Measurements from ENCODE around the gene PALM.

Gene PALM

DNA sequence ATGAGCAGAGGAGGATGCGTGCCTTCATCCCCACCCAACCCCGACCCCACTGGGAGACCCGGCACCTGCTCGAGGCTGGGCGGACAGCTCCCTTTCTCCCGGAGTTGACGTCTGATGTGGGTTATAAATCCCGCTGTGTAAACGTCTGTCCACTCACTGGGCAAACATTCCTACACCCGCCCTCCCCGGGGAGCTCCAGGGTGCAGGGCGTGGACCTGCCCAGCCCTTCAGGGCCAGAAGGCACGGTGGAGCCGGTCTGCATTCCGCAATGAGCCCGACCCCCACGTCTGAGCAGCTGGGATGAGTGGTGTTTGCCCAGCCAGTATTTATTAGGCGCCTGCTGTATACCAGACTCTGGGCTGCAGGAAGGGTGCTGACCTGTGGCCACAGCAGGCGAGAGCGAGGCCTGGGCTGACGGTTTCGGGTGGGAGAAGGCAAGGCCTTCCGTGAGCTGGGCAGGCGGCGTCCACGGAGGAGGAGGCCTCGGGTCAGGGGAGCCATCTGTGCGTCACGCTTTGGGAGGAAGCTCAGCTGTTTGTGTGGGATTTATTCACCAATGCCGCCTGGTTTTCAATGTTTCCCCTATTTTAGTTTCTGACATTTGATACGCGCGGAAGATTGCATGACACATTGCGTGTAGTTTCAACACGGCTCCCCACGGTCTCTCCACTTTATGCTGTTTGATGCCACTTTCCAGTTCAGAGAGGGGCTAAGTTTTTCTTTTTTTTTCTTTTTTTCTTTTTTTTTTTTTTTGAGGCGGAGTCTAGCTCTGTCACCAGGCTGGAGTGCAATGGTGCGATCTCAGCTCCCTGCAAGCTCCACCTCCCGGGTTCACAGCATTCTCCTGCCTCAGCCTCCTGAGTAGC, 44.1 kb downstream of the PALM start:
- DNase-seq = peak; percentile 93

DNA sequence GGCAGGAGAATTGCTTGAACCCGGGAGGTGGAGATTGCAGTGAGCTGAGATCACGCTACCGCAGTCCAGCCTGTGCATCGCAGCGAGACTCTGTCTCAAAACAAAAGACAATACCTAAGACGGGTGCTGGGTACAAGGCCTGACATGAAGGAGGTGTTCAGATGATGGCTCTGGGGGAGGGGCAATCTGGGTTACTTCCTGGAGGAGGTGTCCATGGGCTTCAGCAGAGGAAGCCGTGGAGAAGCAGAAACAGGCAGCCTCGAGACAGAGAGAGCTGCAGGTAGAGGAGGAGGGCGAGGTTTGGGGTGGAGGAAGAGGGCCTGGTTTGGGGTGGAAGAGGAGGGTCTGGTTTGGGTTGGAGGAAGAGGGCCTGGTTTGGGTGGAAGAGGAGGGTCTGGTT, 45.8 kb downstream of the PALM start:
- DNase-seq = no peak

GRCh38 chr19:755063-755462, 46.3 kb downstream of the PALM start:
- DNase-seq = no peak

DNA sequence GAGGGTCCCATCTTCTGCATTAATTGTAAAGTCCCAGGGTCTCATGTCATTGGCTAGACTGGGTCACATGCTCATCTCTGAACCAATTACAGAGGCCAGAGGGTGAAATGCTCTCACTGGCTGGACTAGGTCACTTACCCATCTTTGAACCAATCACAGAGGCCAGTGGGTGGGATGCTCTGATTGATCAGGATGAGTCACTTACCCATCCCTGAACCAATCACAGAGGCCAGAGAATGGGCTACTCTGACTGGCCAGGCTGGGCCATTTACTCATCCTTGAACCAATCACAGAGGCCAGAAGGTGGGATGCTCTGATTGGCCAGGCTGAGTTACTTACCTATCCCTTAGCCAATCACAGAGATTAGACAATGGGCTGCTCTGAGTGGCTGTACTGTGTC, 47.5 kb downstream of the PALM start:
- peak; percentile 59 for DNase-seq

DNA sequence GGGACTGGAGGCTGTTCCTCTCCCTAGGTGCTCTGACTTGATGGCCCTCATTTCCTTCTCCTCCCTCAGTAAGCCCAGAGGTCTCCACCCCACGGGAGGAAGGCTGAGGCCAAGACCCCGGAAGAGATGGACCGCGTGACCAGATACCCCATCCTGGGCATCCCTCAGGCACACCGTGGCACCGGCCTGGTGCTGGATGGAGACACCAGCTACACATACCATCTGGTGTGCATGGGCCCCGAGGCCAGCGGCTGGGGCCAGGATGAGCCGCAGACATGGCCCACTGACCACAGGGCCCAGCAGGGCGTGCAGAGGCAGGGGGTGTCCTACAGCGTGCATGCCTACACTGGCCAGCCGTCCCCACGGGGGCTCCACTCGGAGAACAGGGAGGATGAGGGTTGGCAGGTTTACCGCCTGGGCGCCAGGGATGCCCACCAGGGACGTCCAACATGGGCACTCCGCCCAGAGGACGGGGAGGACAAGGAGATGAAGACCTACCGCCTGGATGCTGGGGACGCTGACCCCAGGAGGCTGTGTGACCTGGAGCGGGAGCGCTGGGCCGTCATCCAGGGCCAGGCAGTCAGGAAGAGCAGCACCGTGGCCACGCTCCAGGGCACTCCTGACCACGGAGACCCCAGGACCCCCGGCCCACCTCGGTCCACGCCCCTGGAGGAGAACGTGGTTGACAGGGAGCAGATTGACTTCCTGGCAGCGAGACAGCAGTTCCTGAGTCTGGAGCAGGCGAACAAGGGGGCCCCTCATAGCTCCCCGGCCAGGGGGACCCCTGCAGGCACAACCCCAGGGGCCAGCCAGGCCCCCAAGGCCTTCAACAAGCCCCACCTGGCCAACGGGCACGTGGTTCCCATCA, 48.3 kb downstream of the PALM start:
- no peak for DNase-seq

GRCh38 chr19:757811-758668, 49.3 kb downstream of the PALM start:
- no peak for DNase-seq

GRCh38 chr19:763181-763580, 54.4 kb downstream of the PALM start:
- no peak for DNase-seq

DNA sequence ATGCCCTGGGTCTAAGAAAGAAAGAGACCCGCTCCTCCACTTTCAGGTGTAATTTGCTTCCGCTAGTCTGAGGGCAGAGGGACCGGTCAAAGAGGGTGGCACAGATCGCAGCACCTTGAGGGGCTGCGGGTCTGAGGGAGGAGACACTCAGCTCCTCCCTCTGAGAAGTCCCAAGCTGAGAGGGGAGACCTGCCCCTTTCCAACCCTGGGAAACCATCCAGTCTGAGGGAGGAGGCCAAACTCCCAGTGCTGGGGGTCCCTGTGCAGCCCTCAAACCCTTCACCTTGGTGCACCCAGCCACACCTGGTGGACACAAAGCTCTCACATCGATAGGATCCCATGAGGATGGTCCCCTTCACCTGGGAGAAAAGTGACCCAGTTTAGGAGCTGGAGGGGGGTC, 55.1 kb downstream of the PALM start:
- no peak for DNase-seq

GRCh38 chr19:764301-764700, 55.6 kb downstream of the PALM start:
- DNase-seq = no peak

- no peak for DNase-seq
Measured at GRCh38 chr19:765179-765738, 56.5 kb downstream of the PALM start.

DNA sequence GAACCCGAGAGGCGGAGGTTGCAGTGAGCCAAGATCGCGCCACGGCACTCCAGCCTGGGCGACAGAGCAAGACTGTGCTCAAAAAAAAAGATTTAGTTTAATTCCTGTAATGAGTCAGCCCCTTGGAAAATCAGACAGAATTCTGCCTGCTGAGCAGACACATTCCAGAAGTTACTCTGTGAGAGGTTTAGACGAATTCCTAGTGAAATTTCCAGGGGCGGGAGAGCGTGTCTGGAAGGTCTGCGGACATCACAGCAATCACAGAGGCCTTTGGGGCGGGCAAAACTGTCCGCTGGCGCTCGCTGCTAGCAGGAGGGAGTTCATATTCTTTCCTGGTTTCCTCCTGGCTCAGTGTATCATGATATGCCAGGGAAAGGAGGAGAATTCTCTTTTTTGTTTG, 59.7 kb downstream of the PALM start:
- DNase-seq = peak; percentile 96

DNA sequence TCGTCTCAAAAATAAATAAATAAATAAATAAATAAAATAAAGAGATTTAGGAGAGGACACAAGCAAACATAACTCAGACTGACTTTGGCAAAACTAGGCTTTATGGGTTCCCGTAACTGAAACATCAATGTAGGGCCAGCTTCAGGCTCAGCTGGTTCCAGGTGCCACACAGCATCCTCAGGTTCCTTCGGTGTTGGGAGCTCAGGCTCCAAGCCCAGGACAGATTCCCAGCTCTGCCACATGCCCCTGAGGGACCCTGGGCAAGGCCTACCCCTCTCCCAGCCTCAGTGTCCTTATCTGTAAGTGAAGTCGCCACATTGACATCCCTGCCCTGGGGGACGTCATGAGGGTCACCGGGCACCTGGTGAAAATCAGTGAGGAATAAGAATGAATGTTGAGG, 60.9 kb downstream of the PALM start:
- no peak for DNase-seq

GRCh38 chr19:771332-771785, 62.6 kb downstream of the PALM start:
- DNase-seq = peak; percentile 65

DNA sequence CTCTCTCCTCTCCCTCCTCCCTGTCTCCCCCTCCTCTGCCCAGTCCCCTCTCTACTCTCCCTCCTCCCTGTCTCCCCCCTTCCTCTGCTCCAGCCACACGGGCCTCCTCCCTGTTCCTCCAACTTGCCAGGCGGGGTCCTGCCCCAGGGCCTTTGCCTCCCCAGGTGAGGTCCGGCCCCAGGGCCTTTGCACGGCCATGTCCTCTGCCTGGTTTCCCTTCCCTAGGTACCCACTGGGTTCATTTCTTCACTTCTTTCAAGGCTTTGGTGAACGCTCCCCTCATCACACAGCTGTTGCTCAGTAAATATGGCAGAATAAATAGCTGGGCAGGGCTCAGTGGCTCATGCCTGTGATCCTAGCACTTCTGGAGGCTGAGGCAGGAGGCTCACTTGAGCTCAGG, 63.3 kb downstream of the PALM start:
- DNase-seq = no peak

DNA sequence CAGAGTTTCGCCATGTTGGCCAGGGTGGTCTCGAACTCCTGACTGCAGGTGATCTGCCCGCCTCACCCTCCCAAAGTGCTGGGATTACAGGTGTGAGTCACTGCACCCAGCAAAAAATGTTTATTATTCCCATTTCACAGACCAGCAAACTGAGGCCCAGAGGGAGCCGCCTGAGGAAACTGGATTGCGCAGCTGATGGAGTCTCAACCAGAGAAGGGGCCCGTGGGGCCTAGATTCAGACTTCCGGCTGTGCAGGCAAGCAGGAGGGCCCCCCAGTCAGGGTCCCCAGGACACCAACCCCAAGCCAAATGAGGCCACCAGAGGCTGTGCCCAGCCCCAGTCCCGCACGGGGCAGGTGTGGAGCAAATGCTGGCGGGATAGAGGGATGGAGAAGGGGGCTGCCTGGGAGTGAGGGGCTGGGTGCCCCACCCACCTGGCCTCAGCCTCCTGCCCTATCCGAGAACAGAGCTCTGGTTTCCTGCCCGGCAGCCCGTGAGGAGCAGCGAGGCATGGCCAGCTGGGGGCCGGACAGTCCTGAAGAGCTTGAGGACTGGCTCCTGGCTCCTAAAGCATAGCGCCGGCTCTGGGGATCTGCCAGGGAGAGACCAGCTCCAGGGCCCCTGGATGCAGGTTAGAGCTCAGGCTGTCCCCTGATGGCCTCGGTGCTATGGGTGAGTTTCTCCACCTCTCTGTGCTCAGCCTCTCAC, 64.1 kb downstream of the PALM start:
- DNase-seq = no peak

DNA sequence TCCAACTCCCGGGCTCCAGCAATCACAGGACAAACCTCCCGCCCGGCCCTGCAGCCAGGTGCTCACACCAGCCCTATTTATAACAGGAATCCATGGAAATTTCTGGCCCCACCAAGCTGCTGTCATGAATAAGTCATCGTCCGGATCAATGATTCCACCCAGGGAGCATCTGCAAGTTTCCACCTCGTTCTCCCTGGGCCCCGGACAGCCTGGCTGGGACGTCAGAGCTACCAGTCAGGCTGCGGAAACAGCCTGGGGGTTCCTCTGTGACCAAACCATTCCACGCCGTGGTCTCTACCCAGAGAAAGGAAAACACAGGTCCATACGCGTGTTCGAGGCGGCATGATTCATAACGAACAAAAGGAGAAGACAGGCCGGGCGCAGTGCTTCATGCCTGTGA, 67.8 kb downstream of the PALM start:
- no peak for DNase-seq

- DNase-seq = peak; percentile 97
Measured at GRCh38 chr19:778910-779653, 70.3 kb downstream of the PALM start.

DNA sequence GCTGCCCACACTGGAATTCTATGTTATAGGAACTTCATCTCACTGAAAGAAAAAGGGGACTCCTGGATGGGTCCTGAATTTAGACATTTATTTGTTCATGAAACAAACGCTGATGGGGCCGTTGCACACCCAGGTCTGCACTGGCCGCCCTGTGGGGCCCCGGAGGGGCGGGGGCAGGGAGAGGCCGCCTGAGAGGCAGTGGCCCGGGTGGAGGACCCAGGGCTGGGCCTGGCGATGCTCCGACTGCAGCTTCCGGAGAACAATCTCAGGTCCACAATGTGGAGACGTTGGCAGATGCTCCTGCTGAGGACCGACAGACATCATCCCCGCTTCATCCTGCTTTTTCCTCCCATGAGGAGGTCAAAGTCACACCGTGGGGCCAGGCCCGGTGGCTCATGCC, 72.2 kb downstream of the PALM start:
- DNase-seq = no peak

GRCh38 chr19:781800-782184, 73.1 kb downstream of the PALM start:
- DNase-seq = no peak

- peak; percentile 88 for DNase-seq
Measured at GRCh38 chr19:782185-782877, 73.6 kb downstream of the PALM start.
